HEK293 (cell line): Measurements from ENCODE around the gene RAVER2.
A peak's percentile ranks its signal among the peaks of the same experiment; 100 is the strongest.
"Not testable (repeated sequence)": the region's sequence is repeated elsewhere in the genome, so short reads cannot be mapped to it uniquely, and the experiment has no call there.

ENCODE experiments used
- CTCF ChIA-PET: fragments of 350-600 bp; formaldehyde crosslinking; extraction: SDS; loops from one replicate; lab custom pipeline; 2021; ENCODE audit warnings: antibody characterized with exemption; lab: Yijun Ruan, JAX
- POLR2A ChIA-PET: fragments of 300-600 bp; formaldehyde crosslinking; extraction: SDS; loops from one replicate; lab custom pipeline; 2020; ENCODE audit warnings: antibody characterized with exemption, inconsistent platforms; lab: Yijun Ruan, JAX
- H3K27ac ChIP-seq: fragments of 200-500 bp; sonication (Bioruptor generic); 2 replicates; pipeline ENCODE4 v1.5.1; 2014; ENCODE audit warnings: low read depth, low read length, control low read depth, inconsistent platforms; ENCODE audit errors: extremely low read depth
- H3K36me3 ChIP-seq, 2 experiments: fragments of 200-500 bp in 1 of 2; sonication (Bioruptor generic) in 1 of 2; 1 replicate in 1 of 2; 2 replicates in 1 of 2; pipeline ENCODE4 v1.5.1; 2014 to 2017; ENCODE audit warnings: inconsistent platforms in 2 of 2, low read length in 2 of 2; ENCODE audit not compliant: control insufficient read depth in 2 of 2, insufficient read depth in 1 of 2
- H3K4me1 ChIP-seq: fragments of 200-500 bp; sonication (Bioruptor generic); 2 replicates; pipeline ENCODE4 v1.5.1; 2014; ENCODE audit warnings: mild to moderate bottlenecking, low read length, inconsistent platforms; ENCODE audit not compliant: control insufficient read depth, insufficient read depth
- H3K4me3 ChIP-seq: 2 replicates; pipeline ENCODE4 v1.5.1; 2011; ENCODE audit warnings: low read depth, mild to moderate bottlenecking, control low read depth, low read length, moderate library complexity
- H3K9me3 ChIP-seq: fragments of 200-500 bp; sonication (Bioruptor generic); 2 replicates; pipeline ENCODE4 v1.5.1; 2014; ENCODE audit warnings: low read depth, low read length, inconsistent platforms; ENCODE audit not compliant: control insufficient read depth, insufficient read depth
- TCF7L2 ChIP-seq: IDR thresholded peaks from 2 replicates; pipeline ENCODE4 v1.6.1; 2011; ENCODE audit warnings: low read depth, mild to moderate bottlenecking, inconsistent platforms, low read length, moderate library complexity, borderline replicate concordance
- ZBTB48 ChIP-seq: fragments of 450-650 bp; formaldehyde crosslinking; IDR thresholded peaks from 2 replicates; pipeline ENCODE4 v1.5.1; 2016; ENCODE audit warnings: missing biosample characterization, missing genetic modification characterization
- ZNF146 ChIP-seq: fragments of 450-650 bp; formaldehyde crosslinking; IDR thresholded peaks from 2 replicates; pipeline ENCODE4 v1.5.1; 2016; ENCODE audit warnings: missing biosample characterization, missing genetic modification characterization
- ZNF157 ChIP-seq: fragments of 450-650 bp; formaldehyde crosslinking; IDR thresholded peaks from 2 replicates; pipeline ENCODE4 v1.5.1; 2016; ENCODE audit warnings: missing biosample characterization, missing genetic modification characterization
- ZNF19 ChIP-seq: fragments of 450-650 bp; formaldehyde crosslinking; IDR thresholded peaks from 2 replicates; pipeline ENCODE4; 2016; ENCODE audit warnings: missing biosample characterization, missing genetic modification characterization, low read depth
- ZNF211 ChIP-seq: fragments of 450-650 bp; formaldehyde crosslinking; IDR thresholded peaks from 2 replicates; pipeline ENCODE4 v1.5.1; 2016; ENCODE audit warnings: low read depth, missing biosample characterization, missing genetic modification characterization
- ZNF23 ChIP-seq: fragments of 450-650 bp; formaldehyde crosslinking; IDR thresholded peaks from 2 replicates; pipeline ENCODE4 v1.5.1; 2016; ENCODE audit warnings: missing biosample characterization, missing genetic modification characterization, borderline replicate concordance
- ZNF24 ChIP-seq: fragments of 450-650 bp; formaldehyde crosslinking; IDR thresholded peaks from 2 replicates; pipeline ENCODE4 v1.5.1; 2016; ENCODE audit warnings: missing biosample characterization, missing genetic modification characterization
- ZNF302 ChIP-seq: fragments of 450-650 bp; formaldehyde crosslinking; IDR thresholded peaks from 2 replicates; pipeline ENCODE4 v1.5.1; 2016; ENCODE audit warnings: missing biosample characterization, missing genetic modification characterization, low read depth
- ZNF416 ChIP-seq: fragments of 450-650 bp; formaldehyde crosslinking; IDR thresholded peaks from 2 replicates; pipeline ENCODE4 v1.5.1; 2016; ENCODE audit warnings: missing biosample characterization, missing genetic modification characterization
- ZNF529 ChIP-seq: fragments of 450-650 bp; formaldehyde crosslinking; IDR thresholded peaks from 2 replicates; pipeline ENCODE4 v1.5.1; 2017; ENCODE audit warnings: missing genetic modification characterization, missing biosample characterization; ENCODE audit not compliant: insufficient replicate concordance
- ZNF600 ChIP-seq: fragments of 450-650 bp; formaldehyde crosslinking; IDR thresholded peaks from 2 replicates; pipeline ENCODE4 v1.5.1; 2016; ENCODE audit warnings: missing biosample characterization, missing genetic modification characterization
- ZNF658 ChIP-seq: fragments of 450-650 bp; formaldehyde crosslinking; IDR thresholded peaks from 2 replicates; pipeline ENCODE4; 2016; ENCODE audit warnings: missing biosample characterization, missing genetic modification characterization
- TF ChIP-seq, protein P1 (sequence below): fragments of 450-650 bp; formaldehyde crosslinking; IDR thresholded peaks from 2 replicates; pipeline ENCODE4 v1.5.1; 2016; ENCODE audit warnings: missing biosample characterization, missing genetic modification characterization
- TF ChIP-seq, protein P2 (sequence below): fragments of 450-650 bp; formaldehyde crosslinking; IDR thresholded peaks from 2 replicates; pipeline ENCODE4 v1.5.1; 2016; ENCODE audit warnings: missing biosample characterization, missing genetic modification characterization
- TF ChIP-seq, protein P3 (sequence below): fragments of 450-650 bp; formaldehyde crosslinking; IDR thresholded peaks from 2 replicates; pipeline ENCODE4 v1.5.1; 2016; ENCODE audit warnings: missing biosample characterization, missing genetic modification characterization, low read depth
- TF ChIP-seq, protein P4 (sequence below): fragments of 450-650 bp; formaldehyde crosslinking; IDR thresholded peaks from 2 replicates; pipeline ENCODE4 v1.5.1; 2016; ENCODE audit warnings: missing biosample characterization, missing genetic modification characterization, borderline replicate concordance
- TF ChIP-seq, protein P5 (sequence below): fragments of 450-650 bp; formaldehyde crosslinking; IDR thresholded peaks from 2 replicates; pipeline ENCODE4 v1.5.1; 2016; ENCODE audit warnings: missing biosample characterization, missing genetic modification characterization
- TF ChIP-seq, protein P6 (sequence below): fragments of 450-650 bp; formaldehyde crosslinking; IDR thresholded peaks from 2 replicates; pipeline ENCODE4 v1.5.1; 2017; ENCODE audit warnings: missing biosample characterization, missing genetic modification characterization

RAVER2 gene

DNA sequence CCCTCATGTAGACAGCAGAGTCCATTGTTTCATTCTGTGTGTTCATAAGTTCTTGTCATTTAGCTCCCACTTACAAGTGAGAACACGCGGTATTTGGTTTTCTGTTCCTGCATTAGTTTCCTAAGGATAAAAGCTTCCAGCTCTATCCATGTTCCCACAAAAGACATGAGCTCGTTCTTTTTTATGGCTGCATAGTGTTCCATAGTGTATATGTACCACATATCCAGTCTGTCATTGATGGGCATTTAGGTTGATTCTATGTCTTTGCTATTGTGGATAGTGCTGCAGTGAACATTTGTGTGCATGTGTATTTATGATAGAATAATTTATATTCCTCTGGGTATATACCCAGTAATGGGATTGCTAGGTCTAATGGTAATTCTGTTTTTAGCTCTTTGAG, 75.7 kb downstream of the RAVER2 start:
- CTCF ChIA-PET = interaction anchor here (0.6 to 0.7 kb wide), 4 partner anchors 69 to 709 kb away, joined by 3 read pairs; no protein-coding TSS in a partner anchor
- peak; percentile 85; the same call in 1 of the 2 replicates for TF ChIP-seq ZNF146
- POLR2A ChIA-PET = not testable (repeated sequence)

DNA sequence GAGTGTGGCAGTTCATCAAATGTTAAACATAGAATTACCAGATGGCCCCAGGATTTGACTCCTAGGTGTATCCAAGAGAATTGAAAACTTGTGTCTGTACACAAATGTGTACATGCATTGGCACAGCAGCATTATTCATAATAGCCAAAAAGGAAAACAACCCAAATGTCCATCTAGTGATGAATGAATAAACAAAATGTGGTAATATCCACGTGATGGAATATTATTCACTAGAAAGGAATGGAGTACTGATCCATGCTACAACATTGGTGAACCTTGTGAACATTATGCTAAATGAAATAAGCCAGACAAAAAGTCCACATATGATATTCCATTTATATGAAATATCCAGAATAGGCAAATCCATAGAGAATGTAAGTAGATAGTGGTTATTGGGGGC, 77.7 kb downstream of the RAVER2 start:
- Histone ChIP-seq H3K27ac (no peak overlapping the region), H3K36me3 (peaks cover 0 to 4% of the 10 kb centered on the region in 2 experiments; a peak in 1 of 3 replicates), H3K9me3 (no peaks in the 10 kb centered on the region), H3K4me1 (no peaks in the 10 kb centered on the region), H3K4me3 (no peak overlapping the region)
- TF ChIP-seq ZNF23 (tag by site-specific recombination) (no peak), ZNF658 (no peak), ZNF302 (no peak), ZNF600 (tag by site-specific recombination) (no peak), ZNF157 (no peak), ZNF529 (tag by site-specific recombination) (no peak), ZNF416 (tag by site-specific recombination) (no peak), ZNF19 (tag by site-specific recombination) (no peak), TCF7L2 (no peak), ZNF211 (tag by site-specific recombination) (no peak), ZNF24 (tag by site-specific recombination) (no peak), ZBTB48 (no peak)
- TF ChIP-seq, protein P1, sequence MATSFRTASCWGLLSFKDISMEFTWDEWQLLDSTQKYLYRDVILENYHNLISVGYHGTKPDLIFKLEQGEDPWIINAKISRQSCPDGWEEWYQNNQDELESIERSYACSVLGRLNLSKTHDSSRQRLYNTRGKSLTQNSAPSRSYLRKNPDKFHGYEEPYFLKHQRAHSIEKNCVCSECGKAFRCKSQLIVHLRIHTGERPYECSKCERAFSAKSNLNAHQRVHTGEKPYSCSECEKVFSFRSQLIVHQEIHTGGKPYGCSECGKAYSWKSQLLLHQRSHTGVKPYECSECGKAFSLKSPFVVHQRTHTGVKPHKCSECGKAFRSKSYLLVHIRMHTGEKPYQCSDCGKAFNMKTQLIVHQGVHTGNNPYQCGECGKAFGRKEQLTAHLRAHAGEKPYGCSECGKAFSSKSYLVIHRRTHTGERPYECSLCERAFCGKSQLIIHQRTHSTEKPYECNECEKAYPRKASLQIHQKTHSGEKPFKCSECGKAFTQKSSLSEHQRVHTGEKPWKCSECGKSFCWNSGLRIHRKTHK (tag by site-specific recombination) = no peak
- TF ChIP-seq, protein P2, sequence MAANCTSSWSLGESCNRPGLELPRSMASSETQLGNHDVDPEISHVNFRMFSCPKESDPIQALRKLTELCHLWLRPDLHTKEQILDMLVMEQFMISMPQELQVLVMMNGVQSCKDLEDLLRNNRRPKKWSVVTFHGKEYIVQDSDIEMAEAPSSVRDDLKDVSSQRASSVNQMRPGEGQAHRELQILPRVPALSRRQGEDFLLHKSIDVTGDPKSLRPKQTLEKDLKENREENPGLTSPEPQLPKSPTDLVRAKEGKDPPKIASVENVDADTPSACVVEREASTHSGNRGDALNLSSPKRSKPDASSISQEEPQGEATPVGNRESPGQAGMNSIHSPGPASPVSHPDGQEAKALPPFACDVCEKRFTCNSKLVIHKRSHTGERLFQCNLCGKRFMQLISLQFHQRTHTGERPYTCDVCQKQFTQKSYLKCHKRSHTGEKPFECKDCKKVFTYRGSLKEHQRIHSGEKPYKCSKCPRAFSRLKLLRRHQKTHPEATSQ (tag by site-specific recombination) = no peak
- TF ChIP-seq, protein P3, sequence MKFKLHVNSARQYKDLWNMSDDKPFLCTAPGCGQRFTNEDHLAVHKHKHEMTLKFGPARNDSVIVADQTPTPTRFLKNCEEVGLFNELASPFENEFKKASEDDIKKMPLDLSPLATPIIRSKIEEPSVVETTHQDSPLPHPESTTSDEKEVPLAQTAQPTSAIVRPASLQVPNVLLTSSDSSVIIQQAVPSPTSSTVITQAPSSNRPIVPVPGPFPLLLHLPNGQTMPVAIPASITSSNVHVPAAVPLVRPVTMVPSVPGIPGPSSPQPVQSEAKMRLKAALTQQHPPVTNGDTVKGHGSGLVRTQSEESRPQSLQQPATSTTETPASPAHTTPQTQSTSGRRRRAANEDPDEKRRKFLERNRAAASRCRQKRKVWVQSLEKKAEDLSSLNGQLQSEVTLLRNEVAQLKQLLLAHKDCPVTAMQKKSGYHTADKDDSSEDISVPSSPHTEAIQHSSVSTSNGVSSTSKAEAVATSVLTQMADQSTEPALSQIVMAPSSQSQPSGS = no peak
- TF ChIP-seq, protein P4, sequence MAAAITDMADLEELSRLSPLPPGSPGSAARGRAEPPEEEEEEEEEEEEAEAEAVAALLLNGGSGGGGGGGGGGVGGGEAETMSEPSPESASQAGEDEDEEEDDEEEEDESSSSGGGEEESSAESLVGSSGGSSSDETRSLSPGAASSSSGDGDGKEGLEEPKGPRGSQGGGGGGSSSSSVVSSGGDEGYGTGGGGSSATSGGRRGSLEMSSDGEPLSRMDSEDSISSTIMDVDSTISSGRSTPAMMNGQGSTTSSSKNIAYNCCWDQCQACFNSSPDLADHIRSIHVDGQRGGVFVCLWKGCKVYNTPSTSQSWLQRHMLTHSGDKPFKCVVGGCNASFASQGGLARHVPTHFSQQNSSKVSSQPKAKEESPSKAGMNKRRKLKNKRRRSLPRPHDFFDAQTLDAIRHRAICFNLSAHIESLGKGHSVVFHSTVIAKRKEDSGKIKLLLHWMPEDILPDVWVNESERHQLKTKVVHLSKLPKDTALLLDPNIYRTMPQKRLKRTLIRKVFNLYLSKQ (tag by site-specific recombination) = no peak
- TF ChIP-seq, protein P5, sequence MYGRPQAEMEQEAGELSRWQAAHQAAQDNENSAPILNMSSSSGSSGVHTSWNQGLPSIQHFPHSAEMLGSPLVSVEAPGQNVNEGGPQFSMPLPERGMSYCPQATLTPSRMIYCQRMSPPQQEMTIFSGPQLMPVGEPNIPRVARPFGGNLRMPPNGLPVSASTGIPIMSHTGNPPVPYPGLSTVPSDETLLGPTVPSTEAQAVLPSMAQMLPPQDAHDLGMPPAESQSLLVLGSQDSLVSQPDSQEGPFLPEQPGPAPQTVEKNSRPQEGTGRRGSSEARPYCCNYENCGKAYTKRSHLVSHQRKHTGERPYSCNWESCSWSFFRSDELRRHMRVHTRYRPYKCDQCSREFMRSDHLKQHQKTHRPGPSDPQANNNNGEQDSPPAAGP = no peak
- TF ChIP-seq, protein P6, sequence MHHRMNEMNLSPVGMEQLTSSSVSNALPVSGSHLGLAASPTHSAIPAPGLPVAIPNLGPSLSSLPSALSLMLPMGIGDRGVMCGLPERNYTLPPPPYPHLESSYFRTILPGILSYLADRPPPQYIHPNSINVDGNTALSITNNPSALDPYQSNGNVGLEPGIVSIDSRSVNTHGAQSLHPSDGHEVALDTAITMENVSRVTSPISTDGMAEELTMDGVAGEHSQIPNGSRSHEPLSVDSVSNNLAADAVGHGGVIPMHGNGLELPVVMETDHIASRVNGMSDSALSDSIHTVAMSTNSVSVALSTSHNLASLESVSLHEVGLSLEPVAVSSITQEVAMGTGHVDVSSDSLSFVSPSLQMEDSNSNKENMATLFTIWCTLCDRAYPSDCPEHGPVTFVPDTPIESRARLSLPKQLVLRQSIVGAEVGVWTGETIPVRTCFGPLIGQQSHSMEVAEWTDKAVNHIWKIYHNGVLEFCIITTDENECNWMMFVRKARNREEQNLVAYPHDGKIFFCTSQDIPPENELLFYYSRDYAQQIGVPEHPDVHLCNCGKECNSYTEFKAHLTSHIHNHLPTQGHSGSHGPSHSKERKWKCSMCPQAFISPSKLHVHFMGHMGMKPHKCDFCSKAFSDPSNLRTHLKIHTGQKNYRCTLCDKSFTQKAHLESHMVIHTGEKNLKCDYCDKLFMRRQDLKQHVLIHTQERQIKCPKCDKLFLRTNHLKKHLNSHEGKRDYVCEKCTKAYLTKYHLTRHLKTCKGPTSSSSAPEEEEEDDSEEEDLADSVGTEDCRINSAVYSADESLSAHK (tag by site-specific recombination) = no peak
- CTCF ChIA-PET = interaction anchor here (1.0 to 3.5 kb wide), 5 partner anchors 15 to 562 kb away, joined by 3 to 19 read pairs (median 3); no protein-coding TSS in a partner anchor
- POLR2A ChIA-PET = no interaction called here

More for the DNA sequence above, 75.7 kb downstream of the RAVER2 start:
- H3K4me1 ChIP-seq, H3K9me3 ChIP-seq, H3K4me3 ChIP-seq, H3K27ac ChIP-seq: not testable (repeated sequence)
- H3K36me3 ChIP-seq = peaks cover 0 to 11% of the 10 kb centered on the region in 2 experiments; a peak in 1 of 3 replicates
